PC-9 (cell line): Measurements from ENCODE around the gene MVB12B. TPM values are rescaled to one million over a fixed set of nuclear protein-coding genes. Genes with fewer than 3 reads are reported as not detected.

Experiments
- BruUV-seq: library from RNA; stranded (reverse); fragments of 400-500 nt; replicated peaks from 2 replicates; lab custom pipeline; 2021; lab: Mats Ljungman, UMichigan
- CTCF ChIA-PET: fragments of 300-600 bp; sonication (Branson Sonifier 250); formaldehyde crosslinking; loops from one replicate; lab custom pipeline; 2022; ENCODE audit warnings: antibody characterized with exemption; lab: Charles Lee
- POLR2A ChIA-PET: fragments of 300-600 bp; sonication (Branson Sonifier 250); formaldehyde crosslinking; loops from one replicate; lab custom pipeline; 2022; ENCODE audit warnings: antibody characterized with exemption; ENCODE audit not compliant: unreplicated experiment; lab: Charles Lee
- DNase-seq, 2 experiments: peaks; one replicate each; pipeline versions ENCODE4 v3.0.0 to v3.0.0-alpha.2; 2015 to 2022; ENCODE audit warnings: mixed read lengths in 1 of 2
- H2AFZ ChIP-seq: fragments of 200-600 bp; sonication (generic); 2 replicates; pipeline ENCODE4 v1.8.1; 2017; ENCODE audit warnings: antibody characterized with exemption
- H3F3A ChIP-seq: fragments of 200-600 bp; sonication (generic); 2 replicates; pipeline ENCODE4 v1.8.1; 2017; ENCODE audit warnings: antibody characterized with exemption, mild to moderate bottlenecking, low read depth; ENCODE audit not compliant: insufficient read depth
- H3K27ac ChIP-seq: fragments of 200-600 bp; sonication (generic); 2 replicates; pipeline ENCODE4 v1.6.1; 2016; ENCODE audit warnings: mixed run types
- H3K27me3 ChIP-seq: fragments of 200-600 bp; sonication (generic); 2 replicates; pipeline ENCODE4 v1.6.1; 2016; ENCODE audit warnings: low read depth, mixed run types; ENCODE audit not compliant: insufficient read depth
- H3K36me3 ChIP-seq: fragments of 200-600 bp; sonication (generic); 2 replicates; pipeline ENCODE4 v1.6.1; 2016; ENCODE audit warnings: low read depth, mixed run types
- H3K4me1 ChIP-seq: fragments of 200-600 bp; sonication (generic); replicated peaks from 2 replicates; pipeline ENCODE4 v1.6.1; 2016; ENCODE audit warnings: mixed run types; ENCODE audit not compliant: insufficient read depth
- H3K4me2 ChIP-seq: fragments of 200-600 bp; sonication (generic); 2 replicates; pipeline ENCODE4 v1.6.1; 2017; ENCODE audit warnings: mixed run types
- H3K4me3 ChIP-seq: fragments of 200-600 bp; sonication (generic); 2 replicates; pipeline ENCODE4 v1.6.1; 2016; ENCODE audit warnings: mixed run types
- H3K79me2 ChIP-seq: fragments of 200-600 bp; sonication (generic); 2 replicates; pipeline ENCODE4 v1.6.1; 2017; ENCODE audit warnings: low read depth, mixed run types
- H3K9me2 ChIP-seq: fragments of 200-600 bp; sonication (generic); 2 replicates; pipeline ENCODE4 v1.8.1; 2017; ENCODE audit warnings: mild to moderate bottlenecking; ENCODE audit not compliant: insufficient read depth
- H3K9me3 ChIP-seq: fragments of 200-600 bp; sonication (generic); 2 replicates; pipeline ENCODE4 v1.8.1; 2016; ENCODE audit warnings: low read depth; ENCODE audit not compliant: insufficient read depth
- H4K20me1 ChIP-seq: fragments of 200-600 bp; sonication (generic); 2 replicates; pipeline ENCODE4 v1.8.1; 2017; ENCODE audit not compliant: insufficient read depth
- EZH2 ChIP-seq: fragments of 200-600 bp; sonication (generic); IDR thresholded peaks from 2 replicates; pipeline ENCODE4 v1.8.0; 2017; ENCODE audit warnings: antibody characterized with exemption, low read depth
- intact Hi-C: fragments of 100-400 bp; cut with micrococcal nuclease; formaldehyde crosslinking; loops from one replicate; pipeline ENCODE4 v1.10.0; 2022; ENCODE audit not compliant: unreplicated experiment
- total RNA-seq: library from RNA; stranded (reverse); gene quantifications from 2 replicates; pipeline ENCODE4 v1.2.3, GENCODE V29; 2021
- TF ChIP-seq, protein P1 (sequence below): fragments of 200-600 bp; sonication (generic); conservative IDR thresholded peaks from 2 replicates; pipeline ENCODE4 v1.6.1; 2017; ENCODE audit warnings: mixed run types, antibody characterized with exemption, mild to moderate bottlenecking, moderate library complexity

MVB12B gene
- total RNA-seq, 1 experiment from 2014 or later: 8.8 TPM

- H3K27me3 ChIP-seq: no peaks in the 10 kb centered on the region
- intact Hi-C loops: no loop called here
- H3K9me2 ChIP-seq: no peaks in the 10 kb centered on the region
- H3F3A ChIP-seq: no peaks in the 10 kb centered on the region
- no TSS peak for BruUV-seq
- H3K36me3 ChIP-seq: no peaks in the 10 kb centered on the region
- no peaks in the 10 kb centered on the region for H3K79me2 ChIP-seq
- TF ChIP-seq, protein P1, sequence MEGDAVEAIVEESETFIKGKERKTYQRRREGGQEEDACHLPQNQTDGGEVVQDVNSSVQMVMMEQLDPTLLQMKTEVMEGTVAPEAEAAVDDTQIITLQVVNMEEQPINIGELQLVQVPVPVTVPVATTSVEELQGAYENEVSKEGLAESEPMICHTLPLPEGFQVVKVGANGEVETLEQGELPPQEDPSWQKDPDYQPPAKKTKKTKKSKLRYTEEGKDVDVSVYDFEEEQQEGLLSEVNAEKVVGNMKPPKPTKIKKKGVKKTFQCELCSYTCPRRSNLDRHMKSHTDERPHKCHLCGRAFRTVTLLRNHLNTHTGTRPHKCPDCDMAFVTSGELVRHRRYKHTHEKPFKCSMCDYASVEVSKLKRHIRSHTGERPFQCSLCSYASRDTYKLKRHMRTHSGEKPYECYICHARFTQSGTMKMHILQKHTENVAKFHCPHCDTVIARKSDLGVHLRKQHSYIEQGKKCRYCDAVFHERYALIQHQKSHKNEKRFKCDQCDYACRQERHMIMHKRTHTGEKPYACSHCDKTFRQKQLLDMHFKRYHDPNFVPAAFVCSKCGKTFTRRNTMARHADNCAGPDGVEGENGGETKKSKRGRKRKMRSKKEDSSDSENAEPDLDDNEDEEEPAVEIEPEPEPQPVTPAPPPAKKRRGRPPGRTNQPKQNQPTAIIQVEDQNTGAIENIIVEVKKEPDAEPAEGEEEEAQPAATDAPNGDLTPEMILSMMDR: no peak
- no peak for TF ChIP-seq EZH2
- CTCF ChIA-PET: interaction anchor here (0.6 kb wide), 1 partner anchor 171 kb away, joined by 3 read pairs; no protein-coding TSS in a partner anchor
- POLR2A ChIA-PET: no interaction called here
- no peaks in the 10 kb centered on the region for H3K4me1 ChIP-seq
- no peak overlapping the region; the same call in 1 of the 2 replicates for H2AFZ ChIP-seq
- no peaks in the 10 kb centered on the region; the same call in 1 of the 2 replicates for H3K9me3 ChIP-seq
- H4K20me1 ChIP-seq: no peaks in the 10 kb centered on the region
- peak in 1 of 2 experiments; percentile 22 for DNase-seq
- H3K27ac ChIP-seq: no peak overlapping the region
- peak overlapping the region; percentile 50; the same call in 1 of the 2 replicates for H3K4me3 ChIP-seq
- peak overlapping the region; percentile 74 for H3K4me2 ChIP-seq
Measured at GRCh38 chr9:126327006-126327713, 531 bp downstream of the MVB12B start.

DNA sequence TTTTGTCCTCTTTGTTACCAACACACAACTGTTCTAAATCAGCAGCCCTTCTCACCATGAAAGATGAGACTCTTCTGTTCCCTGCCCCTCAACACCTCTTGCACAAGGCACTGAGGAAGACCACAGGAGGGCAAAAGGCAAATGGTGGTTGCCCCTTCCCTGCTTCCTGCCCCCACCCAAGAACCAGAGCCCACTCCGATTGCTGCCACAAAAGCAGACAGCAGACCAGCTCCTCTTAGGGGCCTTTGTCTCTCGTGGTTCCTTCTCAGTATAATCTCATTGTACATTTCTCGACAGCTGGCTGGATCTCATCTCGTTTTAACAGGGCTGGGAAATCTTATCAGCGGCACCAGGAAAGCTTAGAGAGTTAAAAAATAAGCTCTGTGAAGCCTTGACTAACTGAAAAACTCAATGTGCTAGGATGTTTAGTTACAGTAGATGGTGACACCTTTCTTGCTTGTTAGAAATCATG, 1.1 kb downstream of the MVB12B start:
- H3K36me3 ChIP-seq: no peaks in the 10 kb centered on the region
- no peaks in the 10 kb centered on the region for H3K79me2 ChIP-seq

GRCh38 chr9:126328407-126328806, 1.8 kb downstream of the MVB12B start:
- POLR2A ChIA-PET: interaction anchor here (0.7 kb wide), 1 partner anchor 908 kb away, joined by 6 read pairs; no protein-coding TSS in a partner anchor
- no peak overlapping the region for H3K4me2 ChIP-seq
- H3K9me3 ChIP-seq: no peaks in the 10 kb centered on the region; the same call in 1 of the 2 replicates
- H3K27ac ChIP-seq: no peak overlapping the region
- TF ChIP-seq, protein P1: no peak
- no peak for TF ChIP-seq EZH2
- H3K9me2 ChIP-seq: no peaks in the 10 kb centered on the region
- intact Hi-C loops: no loop called here
- CTCF ChIA-PET: interaction anchor here (0.6 kb wide), 1 partner anchor 20 kb away, joined by 7 read pairs; no protein-coding TSS in a partner anchor
- no peak for DNase-seq
- no peaks in the 10 kb centered on the region for H3K27me3 ChIP-seq
- H4K20me1 ChIP-seq: no peaks in the 10 kb centered on the region
- H3K79me2 ChIP-seq: no peaks in the 10 kb centered on the region
- no peak overlapping the region for H2AFZ ChIP-seq
- H3K4me3 ChIP-seq: no peak overlapping the region
- H3K4me1 ChIP-seq: no peaks in the 10 kb centered on the region
- no peaks in the 10 kb centered on the region for H3F3A ChIP-seq
- no peaks in the 10 kb centered on the region for H3K36me3 ChIP-seq
- BruUV-seq: no TSS peak

More for the DNA sequence above, 1.1 kb downstream of the MVB12B start:
- DNase-seq: no peak
- peak overlapping the region; percentile 74 for H3K4me2 ChIP-seq
- no peaks in the 10 kb centered on the region for H3F3A ChIP-seq
- BruUV-seq: TSS peak; percentile 27
- no peaks in the 10 kb centered on the region for H3K4me1 ChIP-seq
- no peaks in the 10 kb centered on the region for H3K9me2 ChIP-seq
- no peaks in the 10 kb centered on the region; the same call in 1 of the 2 replicates for H3K9me3 ChIP-seq
- ChIA-PET POLR2A (no interaction called here), CTCF (no interaction called here)
- no peaks in the 10 kb centered on the region for H3K27me3 ChIP-seq
- H3K4me3 ChIP-seq: no peak overlapping the region; the same call in 1 of the 2 replicates
- H2AFZ ChIP-seq: no peak overlapping the region
- TF ChIP-seq EZH2: no peak
- TF ChIP-seq, protein P1: no peak
- intact Hi-C loops: no loop called here
- no peak overlapping the region for H3K27ac ChIP-seq
- no peaks in the 10 kb centered on the region for H4K20me1 ChIP-seq
